ENCODE results near the gene DNAAF1. TPM values are rescaled to one million over a fixed set of nuclear protein-coding genes. Genes with fewer than 3 reads are reported as not detected.

Gene DNAAF1
- total and polyA plus RNA-seq, 2 of the 4 experiments (the other 2 are of a cell fraction) = 0.05 TPM; not detected in 1

DNA sequence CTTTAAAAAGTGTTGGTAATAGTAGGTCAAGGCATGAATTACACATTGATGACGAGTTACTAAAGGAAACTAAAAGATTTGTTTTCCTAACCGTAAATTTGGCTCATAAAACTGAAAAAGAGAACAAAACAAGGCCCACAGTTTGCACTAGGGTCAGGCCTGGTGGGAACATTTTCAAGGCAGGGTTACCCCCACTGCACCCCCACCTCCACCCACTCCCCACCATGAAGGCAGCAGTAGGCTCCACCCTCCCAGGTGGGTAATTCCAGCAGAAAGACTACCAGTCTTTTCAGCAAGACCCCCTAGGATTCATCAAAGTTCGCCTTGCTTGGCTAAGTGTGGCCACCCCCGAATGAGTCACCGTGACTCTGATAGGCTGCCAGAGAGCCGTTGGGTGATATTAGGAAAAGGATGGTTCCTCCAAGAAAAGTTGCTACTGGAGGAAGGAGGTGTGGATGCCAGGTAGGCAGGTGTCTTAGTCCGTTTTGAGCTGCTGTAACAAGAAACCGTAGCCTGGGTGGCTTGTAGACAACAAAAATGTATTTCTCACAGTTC, 8.6 kb downstream of the DNAAF1 start (continued):
- TF ChIP-seq RCOR1 (IDR thresholded peaks at IDR 0.05; ENCODE audit: insufficient replicate concordance, low read length) (no peak), POLR2A (IDR thresholded peaks at IDR 0.05; ENCODE audit: low read depth, low read length) (no peak), CHD1 (IDR thresholded peaks at IDR 0.05; ENCODE audit: low read depth, low read length) (no peak)

DNA sequence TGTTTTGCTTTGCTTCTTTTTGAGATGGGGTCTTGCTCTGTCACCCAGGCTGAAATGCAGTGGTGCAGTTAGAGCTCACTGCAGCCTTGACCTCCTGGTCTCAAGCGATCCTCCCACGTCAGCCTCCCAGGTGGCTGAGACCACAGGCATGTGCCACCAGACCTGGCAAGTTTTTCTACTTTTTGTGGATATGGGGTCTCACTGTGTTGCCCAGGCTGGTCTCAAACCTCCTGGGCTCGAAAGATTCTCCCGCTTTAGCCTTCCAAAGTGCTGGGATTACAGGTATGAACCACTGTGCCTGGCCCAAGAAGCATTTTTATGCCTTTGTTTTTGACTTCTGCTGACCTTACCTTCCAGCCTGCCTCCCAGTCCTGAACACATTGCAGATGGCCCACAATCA, 10.1 kb downstream of the DNAAF1 start:
- no peak overlapping the region for H3K14ac ChIP-seq (replicated peaks; ENCODE audit: low read depth, low read length)
- 90% methylated on average over 4 of the region's 4 CpGs; no CpG with 5 or more reads in 1 of the 2 experiments for WGBS, 2 experiments (ENCODE audit: extremely low coverage in 2 of 2, insufficient read length in 1 of 2)
- DNase-seq (no peak), ATAC-seq (ENCODE audit: low read depth) (no peak)
- no peak overlapping the region for H2AK5ac ChIP-seq (ENCODE audit: low read depth, low read length)
- no peak overlapping the region for H2BK120ac ChIP-seq (ENCODE audit: low read depth, low read length)
- no peak for TF ChIP-seq RAD21 (IDR thresholded peaks at IDR 0.05; ENCODE audit: low read length)
- H4K20me1 ChIP-seq (ENCODE audit: insufficient read depth, low read length) = no peaks in the 10 kb centered on the region
- no peaks in the 10 kb centered on the region for H3K4me1 ChIP-seq (ENCODE audit: control insufficient read depth, insufficient read depth, low read length)
- H2BK20ac ChIP-seq (ENCODE audit: low read depth, low read length) = no peak overlapping the region
- H3K18ac ChIP-seq (ENCODE audit: low read depth, low read length) = no peak overlapping the region
- H3K9me1 ChIP-seq (ENCODE audit: insufficient read depth, low read length) = no peaks in the 10 kb centered on the region
- H4K5ac ChIP-seq (ENCODE audit: low read depth, low read length) = no peak overlapping the region
- H3K27me3 ChIP-seq (ENCODE audit: control insufficient read depth, insufficient read depth, low read length) = peaks cover 34% of the 10 kb centered on the region
- intact Hi-C loops (cut with micrococcal nuclease) = no loop called here
- no peak overlapping the region for H3K9ac ChIP-seq (ENCODE audit: low read depth, low read length)
- H2AK9ac ChIP-seq (replicated peaks; ENCODE audit: low read depth, low read length, poor library complexity) = no peak overlapping the region
- in situ Hi-C loops (cut with MboI; ENCODE audit: low sequenced_read_pairs) = no loop called here
- H3K27ac ChIP-seq (ENCODE audit: insufficient read depth, low read length) = no peak overlapping the region
- no peak overlapping the region for H2BK15ac ChIP-seq (ENCODE audit: low read depth, low read length)
- H3K9me3 ChIP-seq (ENCODE audit: control insufficient read depth, insufficient read depth, low read length) = peaks cover 2% of the 10 kb centered on the region; the same call in 1 of the 2 replicates
- H3K4me3 ChIP-seq (ENCODE audit: insufficient read depth, low read depth, low read length) = no peak overlapping the region
- no peaks in the 10 kb centered on the region for H3K36me3 ChIP-seq (ENCODE audit: control insufficient read depth, insufficient read depth, low read length)
- H3K4me2 ChIP-seq (ENCODE audit: low read depth, low read length) = no peak overlapping the region
- no peak overlapping the region for H4K91ac ChIP-seq (ENCODE audit: insufficient read depth, low read depth, low read length)
- ChIA-PET POLR2A (ENCODE audit: unreplicated experiment) (no interaction called here), CTCF (no interaction called here)
- H3K4ac ChIP-seq (ENCODE audit: low read depth, low read length) = no peak overlapping the region
- no peak overlapping the region for H3K56ac ChIP-seq (ENCODE audit: extremely low read depth, insufficient read depth, low read length)
- dilution Hi-C loops (cut with HindIII; ENCODE audit: low sequenced_read_pairs, unreplicated experiment) = no loop called here
- no peaks in the 10 kb centered on the region for H3K79me1 ChIP-seq (ENCODE audit: low read depth in 1 of 2, low read length in 2 of 2)
- H3K23ac ChIP-seq (ENCODE audit: low read depth, low read length) = no peak overlapping the region
- no peak overlapping the region for H2AFZ ChIP-seq (replicated peaks; ENCODE audit: low read length, poor library complexity)
- no peak overlapping the region for H4K8ac ChIP-seq (ENCODE audit: low read depth in 2 of 2, low read length in 2 of 2)
- no peak overlapping the region for H2BK5ac ChIP-seq (ENCODE audit: low read depth, low read length, poor library complexity, severe bottlenecking)
- BruUV-seq (replicated peaks) = no TSS peak
